ENCODE measurements around the gene ARRDC4.
"Not testable (repeated sequence)": the region's sequence is repeated elsewhere in the genome, so short reads cannot be mapped to it uniquely, and the experiment has no call there.

The ARRDC4 gene

DNA sequence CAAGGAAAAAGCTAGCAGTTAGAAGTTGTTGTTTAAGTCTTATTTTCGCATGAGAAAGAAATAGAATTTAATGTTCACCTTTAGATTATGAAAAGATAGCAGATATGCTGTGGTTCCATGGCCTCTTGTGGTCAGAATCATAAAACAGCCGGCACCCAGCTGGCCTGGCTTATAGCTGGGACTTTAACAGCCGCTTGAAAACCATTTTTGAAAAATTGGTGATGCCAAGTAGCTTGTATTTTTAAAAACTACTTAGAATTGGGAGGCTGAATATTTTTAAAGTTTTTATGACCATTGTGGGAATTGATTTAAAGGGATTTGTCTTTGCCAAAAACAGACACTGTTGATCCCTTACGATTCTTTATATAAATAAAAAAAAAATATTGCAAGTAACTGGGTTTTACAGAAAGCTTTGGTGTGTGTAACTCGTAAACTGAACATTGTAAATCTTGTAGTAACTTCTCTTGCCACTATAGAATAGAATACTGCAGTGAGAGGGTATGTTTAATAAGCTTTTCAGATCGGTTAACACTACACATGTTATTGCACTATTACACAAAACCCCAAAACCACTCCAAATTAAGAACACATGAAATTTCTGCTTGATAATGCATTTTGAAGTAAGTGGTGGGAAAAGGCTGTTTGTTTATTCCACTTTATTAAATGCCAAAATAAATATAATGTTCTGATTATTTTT is 6.6 kb downstream of the ARRDC4 start:
- DNase-seq (ENCODE audit: low spot score), result no peak

- DNase-seq (ENCODE audit: low spot score), result no peak
Measured at GRCh38 chr15:97967881-97968280, 7.4 kb downstream of the ARRDC4 start.

GRCh38 chr15:97968380-97968779 is 7.9 kb downstream of the ARRDC4 start:
- DNase-seq (ENCODE audit: low spot score), result no peak

- no peak for DNase-seq (ENCODE audit: low spot score)
Measured at GRCh38 chr15:97972366-97972765, 11.9 kb downstream of the ARRDC4 start.

GRCh38 chr15:97976129-97976528 is 15.6 kb downstream of the ARRDC4 start:
- DNase-seq (ENCODE audit: low spot score), result no peak

DNA sequence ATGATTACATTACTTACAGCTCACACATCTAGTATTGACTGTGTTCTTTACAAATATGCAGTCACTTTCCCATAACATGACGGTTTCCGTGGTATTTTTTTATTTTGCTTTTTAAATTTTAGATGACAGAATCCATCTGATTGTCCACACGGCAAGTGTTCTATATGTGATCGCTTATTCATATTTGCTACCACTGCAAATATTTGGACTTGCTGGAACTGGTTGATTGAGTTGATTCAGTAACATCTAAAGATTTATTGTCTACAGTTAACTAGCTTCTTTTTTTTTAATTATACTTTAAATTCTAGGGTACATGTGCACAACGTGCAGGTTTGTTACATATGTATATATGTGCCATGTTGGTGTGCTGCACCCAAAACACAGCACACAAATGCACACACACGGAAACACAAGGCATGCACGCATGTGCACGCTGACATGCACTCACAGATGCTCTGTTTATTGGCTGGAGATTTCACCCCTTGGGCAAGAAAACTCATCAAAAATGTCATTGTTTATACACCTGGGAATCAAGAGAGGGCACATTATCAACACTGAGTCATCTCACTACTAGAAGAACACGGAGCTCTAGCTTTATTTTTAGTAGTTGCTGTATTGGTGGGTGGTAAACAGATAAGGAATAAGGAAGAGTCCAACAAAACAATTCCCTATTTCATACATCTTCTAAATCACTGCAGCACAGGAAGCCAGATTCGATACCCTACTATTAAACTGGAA is 16.4 kb downstream of the ARRDC4 start:
- DNase-seq (ENCODE audit: low spot score), result no peak

DNA sequence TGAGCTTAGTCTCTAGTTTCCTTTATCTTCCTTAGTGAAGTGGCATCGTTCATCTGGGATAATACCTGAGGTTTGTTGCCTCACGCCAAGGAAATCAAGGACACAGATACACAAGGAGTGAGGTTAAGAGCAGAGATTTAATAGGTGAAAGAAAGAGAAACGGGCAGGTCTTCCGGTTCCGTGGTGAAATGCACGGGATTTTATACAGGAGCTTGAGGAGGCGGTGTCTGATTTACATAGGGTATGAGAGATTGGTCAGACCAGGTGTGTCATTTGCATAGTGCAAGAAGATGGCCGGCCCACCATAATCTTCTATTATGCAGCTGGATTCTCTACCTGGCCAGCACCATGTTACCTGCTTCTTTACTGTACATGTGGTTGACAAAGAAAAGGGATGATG is 17.2 kb downstream of the ARRDC4 start:
- DNase-seq (ENCODE audit: low spot score), result no peak

GRCh38 chr15:97978401-97979139 is 18.1 kb downstream of the ARRDC4 start:
- DNase-seq (ENCODE audit: low spot score), result no peak

GRCh38 chr15:97979140-97979520 is 18.6 kb downstream of the ARRDC4 start:
- DNase-seq (ENCODE audit: low spot score), result no peak

- no peak for DNase-seq (ENCODE audit: low spot score)
Measured at GRCh38 chr15:97981058-97981457, 20.6 kb downstream of the ARRDC4 start.

GRCh38 chr15:97981758-97982157 is 21.3 kb downstream of the ARRDC4 start:
- no peak for DNase-seq (ENCODE audit: low spot score)

DNA sequence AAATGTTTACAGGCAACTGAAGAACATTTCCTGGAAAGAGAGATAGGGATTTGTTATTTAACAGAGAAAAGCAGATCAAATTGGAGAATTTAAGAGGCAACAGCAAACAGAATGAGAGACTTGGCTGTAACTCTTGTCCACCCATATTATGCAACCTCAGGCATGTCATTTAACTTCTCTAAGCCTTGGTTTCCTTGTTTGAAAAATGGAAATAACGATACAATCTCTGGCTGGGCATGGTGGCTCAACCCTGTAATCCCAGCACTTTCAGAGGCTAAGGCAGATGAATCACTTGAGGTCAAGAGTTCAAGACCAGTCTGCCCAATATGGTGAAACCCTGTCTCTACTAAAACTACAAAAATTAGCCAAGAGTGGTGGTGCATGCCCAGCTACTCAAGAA is 23.7 kb downstream of the ARRDC4 start:
- no peak for DNase-seq (ENCODE audit: low spot score)

DNA sequence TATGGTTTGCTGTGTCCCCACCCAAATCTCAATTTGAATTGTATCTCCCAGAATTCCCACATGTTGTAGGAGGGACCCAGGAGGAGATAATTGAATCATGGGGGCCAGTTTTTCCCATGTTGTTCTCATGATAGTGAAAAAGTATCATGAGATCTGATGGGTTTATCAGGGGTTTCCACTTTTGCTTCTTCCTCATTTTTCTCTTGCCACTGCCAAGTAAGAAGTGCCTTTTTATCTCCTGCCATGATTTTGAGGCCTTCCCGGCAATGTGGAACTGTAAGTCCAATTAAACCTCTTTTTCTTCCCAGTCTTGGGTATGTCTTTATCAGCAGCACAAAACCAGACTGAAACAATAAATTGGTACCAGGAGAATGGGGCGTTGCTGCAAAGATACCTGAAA is 25.5 kb downstream of the ARRDC4 start:
- DNase-seq (ENCODE audit: low spot score), result not testable (repeated sequence)

DNA sequence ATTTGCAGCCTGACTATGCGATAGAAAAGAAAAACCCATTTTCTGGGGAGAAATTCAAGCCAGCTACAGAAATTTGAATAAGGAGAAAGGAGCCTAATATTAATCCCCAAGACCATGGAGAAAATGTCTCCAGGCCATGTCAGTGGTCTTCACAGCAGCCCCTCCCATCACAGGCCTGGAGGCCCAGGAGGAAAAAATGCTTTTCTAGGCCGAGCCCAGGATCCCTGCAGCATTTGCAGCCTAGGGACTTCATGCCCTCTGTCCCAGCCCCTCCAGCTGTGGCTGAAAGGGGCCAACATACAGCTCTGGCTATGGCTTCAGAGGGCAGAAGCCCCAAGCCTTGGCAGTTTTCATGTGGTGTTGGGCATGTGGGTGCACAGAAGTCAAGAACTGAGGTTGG is 26.3 kb downstream of the ARRDC4 start:
- no peak for DNase-seq (ENCODE audit: low spot score)

GRCh38 chr15:97989299-97989698 is 28.8 kb downstream of the ARRDC4 start:
- DNase-seq (ENCODE audit: low spot score), result no peak

- no peak for DNase-seq (ENCODE audit: low spot score)
Measured at GRCh38 chr15:97991972-97992541, 31.6 kb downstream of the ARRDC4 start.

- DNase-seq (ENCODE audit: low spot score), result no peak
Measured at GRCh38 chr15:97992823-97993222, 32.3 kb downstream of the ARRDC4 start.

GRCh38 chr15:97993310-97993738 is 32.8 kb downstream of the ARRDC4 start:
- no peak for DNase-seq (ENCODE audit: low spot score)

DNA sequence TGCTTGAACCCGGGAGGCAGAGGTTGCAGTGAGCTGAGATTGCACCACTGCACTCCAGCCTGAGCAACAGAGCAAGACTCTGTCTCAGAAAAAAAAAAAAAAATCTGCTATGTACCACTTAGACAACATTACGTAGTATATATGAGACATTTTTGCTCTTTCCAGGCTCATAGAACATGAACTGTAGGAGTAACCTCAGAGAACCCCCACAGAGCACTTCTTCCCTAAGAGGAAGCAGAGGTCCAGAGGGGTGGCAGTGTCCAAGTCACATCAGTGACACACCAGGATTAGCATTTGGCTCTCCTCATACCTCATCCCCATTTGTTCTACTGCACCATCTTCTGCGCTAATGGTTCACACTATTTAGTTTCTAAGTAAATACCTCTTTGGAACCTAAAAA is 33.7 kb downstream of the ARRDC4 start:
- DNase-seq (ENCODE audit: low spot score), result no peak

- no peak for DNase-seq (ENCODE audit: low spot score)
Measured at GRCh38 chr15:97995192-97995591, 34.7 kb downstream of the ARRDC4 start.

GRCh38 chr15:97995881-97996603 is 35.5 kb downstream of the ARRDC4 start:
- DNase-seq (ENCODE audit: low spot score), result no peak
